Measurements from ENCODE around the gene MIS18A. TPM values are rescaled to one million over a fixed set of nuclear protein-coding genes. Genes with fewer than 3 reads are reported as not detected.
"Not testable (repeated sequence)": the region's sequence is repeated elsewhere in the genome, so short reads cannot be mapped to it uniquely, and the experiment has no call there.

Gene MIS18A
- total RNA-seq, 2 donors from 2014 or later: 3.8 to 4.3 TPM

DNA sequence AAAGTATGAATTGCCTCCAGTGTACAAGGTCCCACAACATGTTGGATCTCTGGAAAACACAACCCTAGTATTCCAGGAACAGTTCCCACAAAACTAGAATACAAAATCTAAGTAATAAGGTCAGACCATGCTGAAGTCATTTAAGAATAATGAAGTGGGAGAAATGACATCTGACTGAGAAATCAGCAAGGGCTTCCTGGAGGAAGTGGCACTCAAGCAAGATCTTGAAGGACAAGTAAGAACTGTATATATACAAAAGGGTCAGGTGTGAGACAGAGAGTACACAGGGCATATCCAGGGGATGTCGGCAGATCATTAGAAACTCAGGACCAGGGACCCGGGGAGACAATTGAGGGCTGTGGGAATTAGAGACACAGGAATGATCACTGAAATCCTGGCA is 18.7 kb downstream of the MIS18A start:
- DNase-seq (ENCODE audit: low spot score): no peak
- intact Hi-C loops (cut with DNase I): no loop called here

DNA sequence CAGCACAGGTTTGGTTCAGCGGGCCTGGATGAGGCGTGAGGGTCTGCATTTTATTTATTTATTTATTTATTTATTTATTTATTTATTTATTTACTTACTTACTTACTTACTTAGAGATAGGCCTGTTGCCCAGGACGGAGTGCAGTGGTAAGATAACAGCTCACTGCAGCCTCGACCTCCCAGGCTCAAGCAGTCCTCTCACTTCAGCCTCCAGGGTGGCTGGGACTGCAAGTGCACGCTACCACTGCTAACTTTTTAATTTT is 20.1 kb downstream of the MIS18A start:
- intact Hi-C loops (cut with DNase I): loop anchor here (5.0 to 10.0 kb wide), 2 partner anchors 391 to 474 kb away; no protein-coding TSS in a partner anchor
- DNase-seq (ENCODE audit: low spot score): not testable (repeated sequence)

DNA sequence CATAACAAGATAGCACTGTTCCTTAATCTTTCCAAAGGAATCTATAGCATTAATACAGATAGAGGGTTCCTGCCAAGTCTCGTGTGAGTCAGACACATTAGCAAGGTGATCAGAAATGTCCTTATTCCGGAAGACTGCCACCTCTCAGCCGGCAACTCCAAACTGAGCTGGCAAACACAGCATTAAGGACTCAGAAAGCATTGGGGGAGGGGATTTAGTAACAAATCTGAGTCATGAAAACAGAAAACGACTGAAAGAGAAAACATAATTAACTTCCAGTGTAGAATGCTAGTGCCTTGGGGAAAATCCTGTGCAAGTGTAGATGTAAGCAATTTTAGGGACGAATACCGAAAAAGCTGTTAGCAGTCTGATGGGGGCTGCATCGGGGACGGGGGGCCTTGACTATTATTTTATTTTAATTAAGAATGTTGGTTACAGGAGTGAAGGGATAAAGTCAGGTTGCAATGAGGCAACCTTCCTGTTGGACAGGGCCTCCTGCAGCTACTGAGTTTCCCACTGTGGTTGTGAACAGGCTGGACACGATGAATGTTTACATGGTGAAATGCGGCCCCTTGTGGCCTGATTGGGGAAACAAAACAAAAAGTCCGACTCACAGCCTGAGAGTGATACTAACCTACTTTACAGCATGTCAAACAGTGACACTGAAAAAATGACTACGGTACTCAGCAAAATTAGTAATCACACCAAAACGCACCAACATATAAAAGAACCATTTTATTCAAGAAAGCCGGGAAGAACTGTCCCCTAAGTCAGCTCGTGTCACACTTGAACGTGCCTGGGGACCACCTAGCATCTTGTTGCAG is 20.7 kb downstream of the MIS18A start:
- intact Hi-C loops (cut with DNase I): loop anchor here (5.0 to 10.0 kb wide), 2 partner anchors 391 to 473 kb away; no protein-coding TSS in a partner anchor

DNA sequence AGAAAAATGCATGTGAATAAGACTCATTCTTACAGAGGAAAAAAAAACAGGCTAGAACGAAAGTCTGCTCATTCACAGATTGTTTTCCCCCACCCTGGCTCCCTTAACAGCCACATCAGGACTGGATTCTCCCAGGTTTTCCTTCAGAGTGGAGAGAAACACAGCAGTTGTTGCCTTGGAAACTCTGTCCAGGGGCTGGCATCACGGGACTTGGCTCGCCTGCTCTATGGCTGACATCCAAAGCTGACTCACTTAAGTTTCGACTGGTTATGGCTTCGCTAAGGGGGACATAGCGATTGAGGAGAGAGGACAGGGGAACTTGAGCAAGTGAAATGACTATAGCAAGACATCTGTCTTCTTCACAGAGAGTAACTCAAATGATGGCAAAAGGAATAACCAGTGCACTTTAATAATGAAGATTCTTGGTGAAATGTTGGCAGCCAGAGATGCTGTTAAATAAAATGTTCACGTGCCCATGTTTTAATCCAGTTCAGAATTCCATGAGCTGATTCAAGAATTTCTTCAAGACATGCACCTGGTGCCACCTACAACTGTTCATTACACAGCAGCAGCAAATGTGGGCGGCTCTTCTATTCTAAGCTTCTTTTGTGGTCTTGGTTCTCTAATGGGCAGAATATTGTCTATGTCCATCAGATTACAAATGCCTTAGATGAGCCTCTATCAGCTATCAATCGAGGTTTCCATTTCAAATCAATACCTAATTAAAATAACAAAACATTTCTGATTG is 21.8 kb downstream of the MIS18A start:
- peak; percentile 92 for DNase-seq (ENCODE audit: low spot score)
- intact Hi-C loops (cut with DNase I): loop anchor here (5.0 to 10.0 kb wide), 2 partner anchors 390 to 472 kb away; no protein-coding TSS in a partner anchor

More for the DNA sequence above, 20.7 kb downstream of the MIS18A start:
- DNase-seq (ENCODE audit: low spot score): no peak

DNA sequence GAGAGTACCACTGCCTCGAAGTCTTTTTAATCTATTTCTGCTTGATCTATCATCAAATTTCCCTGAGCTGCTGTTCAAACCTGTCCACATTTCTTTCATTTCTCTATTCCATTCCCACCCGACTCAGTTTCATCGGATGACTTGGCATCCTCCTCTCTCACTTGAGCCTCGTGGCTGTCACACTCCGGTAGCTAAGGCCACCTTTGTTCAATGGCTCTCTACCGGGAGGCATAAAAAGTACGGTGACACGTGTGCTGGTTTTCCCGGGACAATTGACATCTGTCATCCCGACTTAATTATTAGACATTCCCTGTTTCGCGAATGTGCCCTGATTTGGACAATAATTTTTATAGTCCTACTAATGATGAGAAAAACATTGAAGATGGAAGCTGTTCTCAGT is 22.6 kb downstream of the MIS18A start:
- intact Hi-C loops (cut with DNase I): loop anchor here (5.0 to 10.0 kb wide), 2 partner anchors 389 to 471 kb away; no protein-coding TSS in a partner anchor
- DNase-seq (ENCODE audit: low spot score): no peak

DNA sequence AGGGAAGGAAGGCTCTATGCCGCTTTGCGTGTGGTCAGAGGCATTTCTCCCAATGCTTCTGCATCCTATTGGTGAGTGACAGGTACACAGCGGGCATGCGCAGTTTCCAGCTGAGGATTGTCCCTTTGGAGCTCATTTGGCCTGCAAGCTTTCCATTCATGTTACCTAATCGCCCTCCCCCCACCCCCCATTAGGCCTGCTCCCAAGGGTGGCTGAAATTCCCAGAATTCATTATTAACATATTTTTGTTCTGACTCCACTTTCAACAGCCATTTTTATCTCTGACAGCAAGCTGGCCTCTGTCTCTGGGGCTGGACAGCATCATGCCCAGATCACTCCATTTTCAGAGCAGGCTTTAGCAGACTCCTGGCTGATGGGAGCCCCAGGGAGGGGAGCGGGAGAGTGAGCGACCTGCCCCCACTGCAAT is 25.6 kb downstream of the MIS18A start:
- intact Hi-C loops (cut with DNase I): loop anchor here in 1 of 2 donors (10.0 kb wide), 1 partner anchor 468 kb away; no protein-coding TSS in a partner anchor
- DNase-seq (ENCODE audit: low spot score): no peak

DNA sequence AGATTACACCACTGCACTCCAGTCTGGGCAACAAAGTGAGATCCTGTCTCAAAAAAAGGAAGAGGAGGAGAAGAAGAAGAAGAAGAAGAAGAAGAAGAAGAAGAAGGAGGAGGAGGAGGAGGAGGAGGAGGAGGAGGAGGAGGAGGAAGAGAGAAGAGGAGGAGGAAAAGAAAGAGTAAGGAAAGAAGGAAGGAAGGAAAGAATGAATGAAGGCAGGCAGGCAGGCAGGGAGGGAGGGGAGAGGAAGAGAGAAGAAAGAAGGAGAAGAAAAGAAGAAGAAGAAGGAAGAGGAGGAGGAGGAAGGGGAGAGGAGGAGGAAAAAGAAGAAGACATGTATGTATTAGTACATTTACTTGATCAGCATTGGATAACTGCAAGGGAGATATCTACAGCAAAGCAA is 26.7 kb downstream of the MIS18A start:
- no peak for DNase-seq (ENCODE audit: low spot score)
- intact Hi-C loops (cut with DNase I): loop anchor here in 1 of 2 donors (10.0 kb wide), 1 partner anchor 467 kb away; no protein-coding TSS in a partner anchor

DNA sequence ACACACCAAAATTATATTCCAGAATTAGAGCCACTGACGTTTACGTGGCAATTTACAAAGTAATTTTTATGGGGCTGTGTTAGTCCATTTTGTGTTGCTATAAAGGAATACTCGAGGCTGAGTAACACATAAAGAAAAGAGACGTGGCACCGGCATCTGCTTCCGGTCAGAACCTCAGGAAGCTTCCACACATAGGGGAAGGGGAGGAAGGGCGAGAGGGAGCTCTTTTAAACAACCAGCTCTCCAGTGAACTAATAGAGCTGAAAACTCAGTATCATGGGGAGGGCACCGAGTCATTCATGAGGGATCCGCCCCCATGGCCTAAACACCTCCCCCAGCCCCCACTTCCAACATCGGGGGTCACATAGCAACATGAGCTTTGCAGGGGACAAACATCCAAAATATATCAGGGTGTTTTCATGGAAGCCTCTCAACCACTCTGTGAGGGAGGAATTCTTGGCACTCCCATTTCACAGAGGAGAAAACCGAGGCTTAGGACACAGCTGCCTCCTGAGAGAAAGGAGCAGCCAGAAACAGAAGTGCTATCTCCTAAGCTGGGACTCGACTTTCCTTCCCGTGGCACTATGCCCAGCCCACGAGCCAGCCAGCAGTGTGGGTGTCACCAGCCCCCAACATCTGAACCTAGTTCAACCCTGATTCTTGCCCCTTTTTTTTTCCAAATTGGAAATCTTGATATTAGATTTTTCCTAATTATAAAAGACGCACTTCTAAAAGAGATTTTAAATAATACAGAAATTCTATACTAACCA is 29.2 kb downstream of the MIS18A start:
- no peak for DNase-seq (ENCODE audit: low spot score)
- intact Hi-C loops (cut with DNase I): loop anchor here in 1 of 2 donors (10.0 kb wide), 1 partner anchor 465 kb away; no protein-coding TSS in a partner anchor

DNA sequence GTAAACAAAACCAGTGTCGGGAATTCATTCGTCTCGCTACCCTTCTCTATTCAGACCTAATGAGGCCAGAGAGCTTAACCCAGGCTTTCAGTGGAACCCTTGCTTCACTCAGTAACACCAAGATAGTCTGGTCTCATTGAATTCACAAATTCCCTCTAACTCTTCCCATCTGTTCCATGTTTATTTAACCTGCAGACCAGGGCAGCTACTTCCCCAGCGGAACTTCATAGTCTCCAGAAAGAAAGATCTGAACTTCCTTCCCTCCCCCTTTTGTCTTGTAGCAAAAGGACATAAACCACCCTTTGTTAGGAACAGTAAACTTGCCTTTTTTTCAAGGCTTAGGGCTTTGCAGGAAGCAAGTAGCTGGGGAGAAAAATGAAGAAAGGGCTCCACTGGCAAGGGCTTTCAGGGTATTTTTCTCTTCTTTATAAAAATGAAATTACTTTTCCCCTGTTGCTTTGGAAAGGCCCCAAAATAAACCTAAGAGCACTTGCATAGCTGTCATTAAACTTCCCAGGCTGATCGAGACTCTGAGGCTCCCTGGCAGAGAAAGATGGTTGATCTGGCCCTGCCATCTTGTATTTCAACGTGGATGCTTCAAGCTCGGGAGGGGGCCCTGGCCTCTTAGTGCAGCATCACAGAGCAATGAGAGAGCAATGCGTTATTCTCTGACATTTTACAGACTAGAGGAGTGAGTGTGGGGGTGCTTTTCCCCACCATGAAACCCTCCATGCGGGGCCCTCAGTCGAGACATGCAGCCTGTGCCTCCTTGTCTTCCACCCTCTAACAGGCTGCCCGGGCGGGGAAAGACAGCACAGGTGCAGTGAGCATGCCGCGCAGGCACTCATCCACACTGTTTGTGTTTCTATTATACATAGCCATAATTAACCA is 30.0 kb downstream of the MIS18A start:
- intact Hi-C loops (cut with DNase I): no loop called here

DNA sequence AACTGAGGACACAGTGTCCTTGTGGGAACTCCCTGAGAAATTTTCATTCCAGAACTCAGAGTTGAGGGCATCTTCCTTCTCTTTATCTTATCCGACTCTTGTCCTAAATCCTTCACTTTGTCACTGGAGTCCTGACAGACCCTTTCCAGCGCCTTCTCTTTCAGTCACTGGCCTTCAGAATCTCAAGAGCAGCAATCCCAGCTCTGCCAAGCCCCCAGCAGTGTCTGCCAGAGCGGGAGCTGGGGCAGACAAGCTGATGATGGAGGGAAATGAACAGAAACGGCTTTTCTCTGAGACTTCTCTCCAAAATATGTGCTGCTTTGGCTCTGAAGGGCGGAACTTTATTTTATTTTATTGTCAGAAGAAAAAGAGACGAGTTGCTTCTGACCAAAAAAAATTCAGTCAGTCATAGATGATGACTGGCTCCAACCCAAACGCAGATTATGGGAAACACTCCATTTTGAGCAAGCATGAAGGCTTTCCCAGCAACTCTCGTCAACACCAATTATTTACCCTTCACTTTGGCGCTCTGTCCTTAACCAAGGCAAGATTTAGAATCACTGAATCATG is 32.2 kb downstream of the MIS18A start:
- intact Hi-C loops (cut with DNase I): no loop called here
- no peak for DNase-seq (ENCODE audit: low spot score)

More for the DNA sequence above, 30.0 kb downstream of the MIS18A start:
- DNase-seq (ENCODE audit: low spot score): no peak

DNA sequence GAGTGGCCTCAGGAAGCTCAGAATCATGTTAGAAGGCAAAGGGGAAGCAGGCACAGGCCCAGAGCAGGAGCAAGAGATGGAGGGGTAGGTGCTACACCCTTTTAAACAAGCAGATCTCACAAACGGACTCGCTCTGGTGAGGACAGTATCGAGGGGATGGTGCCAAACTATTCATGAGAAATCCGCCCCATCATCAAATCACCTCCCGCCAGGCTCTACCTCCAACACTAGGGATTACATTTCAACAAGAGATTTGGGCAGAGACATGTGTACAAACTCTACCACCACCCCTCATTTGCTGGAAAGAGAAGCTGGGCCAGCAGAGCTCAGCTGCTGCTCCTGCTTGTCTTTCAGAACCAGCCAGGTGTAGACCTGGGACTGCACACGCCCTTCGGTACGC is 32.9 kb downstream of the MIS18A start:
- intact Hi-C loops (cut with DNase I): no loop called here
- DNase-seq (ENCODE audit: low spot score): no peak

DNA sequence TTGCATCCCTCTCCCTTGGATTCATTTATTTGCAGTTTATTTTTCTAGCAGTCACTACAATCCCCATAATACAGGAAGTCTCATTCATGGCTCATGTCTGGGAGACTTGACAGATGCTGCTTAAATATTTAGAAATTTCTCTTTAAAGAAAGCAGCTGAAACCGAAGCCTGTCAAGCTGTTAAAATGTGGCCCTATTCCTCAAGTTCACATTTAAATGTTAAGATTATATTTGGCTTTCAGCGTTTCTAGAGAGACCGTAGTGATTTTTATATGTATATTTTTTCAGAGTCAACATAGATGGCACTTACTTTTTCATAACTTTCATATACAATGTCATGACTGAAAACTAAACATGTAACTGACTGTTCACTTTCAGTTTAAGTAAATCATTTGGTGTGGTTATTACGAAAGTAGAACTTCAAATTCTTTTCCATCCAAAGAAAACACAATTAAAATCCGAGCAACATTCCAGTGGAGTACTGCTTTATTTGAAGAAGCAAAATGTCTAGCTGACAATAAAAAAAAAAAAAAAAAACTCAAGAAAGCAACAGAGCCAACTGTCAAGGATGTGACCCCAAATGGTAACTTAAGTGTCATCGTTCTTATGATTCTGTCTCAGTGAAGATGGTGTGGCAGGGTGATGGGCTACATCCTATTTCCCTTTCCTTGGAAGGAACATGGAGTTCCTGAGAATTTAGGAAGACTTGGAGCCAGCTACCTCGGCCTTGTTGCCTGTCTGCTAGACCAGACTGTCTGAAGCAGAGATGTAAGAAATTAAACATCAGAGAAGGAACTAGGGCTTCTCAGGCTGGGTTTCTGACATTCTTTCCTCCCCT is 37.8 kb downstream of the MIS18A start:
- no peak for DNase-seq (ENCODE audit: low spot score)
- intact Hi-C loops (cut with DNase I): no loop called here

DNA sequence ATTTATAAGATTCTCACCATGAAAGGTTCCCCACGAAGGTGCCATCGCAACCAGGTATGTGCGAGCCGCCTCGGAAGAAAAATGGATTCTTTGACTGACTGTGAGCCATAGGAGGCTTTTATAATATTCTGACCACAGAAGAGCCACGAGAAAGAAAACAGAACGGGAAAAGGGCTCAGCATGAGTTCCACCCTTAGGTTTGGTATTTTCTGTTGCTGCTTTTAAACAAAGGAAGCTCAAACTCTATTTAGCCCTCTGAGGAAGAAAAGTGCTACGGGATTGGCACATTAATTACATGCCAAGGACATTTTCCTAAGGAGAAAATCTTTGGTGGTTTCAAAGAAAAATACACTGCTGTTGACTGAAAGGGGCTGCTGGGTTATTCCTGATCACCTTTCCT is 39.3 kb downstream of the MIS18A start:
- DNase-seq (ENCODE audit: low spot score): no peak
- intact Hi-C loops (cut with DNase I): no loop called here

DNA sequence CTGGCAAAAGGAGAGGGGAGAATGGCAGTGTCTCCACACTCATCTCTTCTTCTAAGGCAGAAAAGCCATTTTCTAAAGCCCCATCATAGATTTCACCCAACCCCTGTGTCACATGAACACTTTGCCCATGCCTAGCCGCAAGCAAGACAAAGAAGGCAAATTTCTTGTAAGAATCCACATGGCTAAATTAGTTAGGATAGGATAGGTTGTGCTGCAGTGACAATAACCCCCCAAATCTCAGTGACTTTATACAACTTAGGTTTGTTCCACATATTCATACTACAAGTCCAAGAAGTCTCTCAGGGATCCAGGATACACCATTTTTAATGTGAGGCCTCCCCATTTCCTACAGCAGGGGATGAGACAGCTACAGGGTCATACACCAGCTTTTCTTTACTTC is 40.8 kb downstream of the MIS18A start:
- intact Hi-C loops (cut with DNase I): no loop called here
- no peak for DNase-seq (ENCODE audit: low spot score)

DNA sequence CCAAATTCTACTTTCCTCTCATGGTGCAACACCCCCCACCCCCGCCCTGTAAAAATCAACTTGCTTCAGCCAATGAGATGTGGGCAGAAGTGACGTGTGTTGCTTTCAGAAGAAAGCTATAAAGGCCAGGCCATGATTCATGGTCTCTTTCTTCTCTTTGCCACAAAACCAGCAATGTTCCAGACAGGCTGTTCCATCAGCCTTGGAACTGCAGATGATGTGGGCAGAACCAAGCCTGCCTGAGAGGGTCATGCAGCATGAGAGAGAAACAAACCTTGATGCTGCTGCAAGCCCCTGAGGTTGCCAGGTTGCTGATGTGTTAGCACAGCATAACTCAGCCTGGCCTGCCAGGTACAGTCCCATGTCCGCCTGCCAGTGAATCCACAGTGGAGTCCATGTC is 41.8 kb downstream of the MIS18A start:
- intact Hi-C loops (cut with DNase I): no loop called here
- DNase-seq (ENCODE audit: low spot score): no peak

DNA sequence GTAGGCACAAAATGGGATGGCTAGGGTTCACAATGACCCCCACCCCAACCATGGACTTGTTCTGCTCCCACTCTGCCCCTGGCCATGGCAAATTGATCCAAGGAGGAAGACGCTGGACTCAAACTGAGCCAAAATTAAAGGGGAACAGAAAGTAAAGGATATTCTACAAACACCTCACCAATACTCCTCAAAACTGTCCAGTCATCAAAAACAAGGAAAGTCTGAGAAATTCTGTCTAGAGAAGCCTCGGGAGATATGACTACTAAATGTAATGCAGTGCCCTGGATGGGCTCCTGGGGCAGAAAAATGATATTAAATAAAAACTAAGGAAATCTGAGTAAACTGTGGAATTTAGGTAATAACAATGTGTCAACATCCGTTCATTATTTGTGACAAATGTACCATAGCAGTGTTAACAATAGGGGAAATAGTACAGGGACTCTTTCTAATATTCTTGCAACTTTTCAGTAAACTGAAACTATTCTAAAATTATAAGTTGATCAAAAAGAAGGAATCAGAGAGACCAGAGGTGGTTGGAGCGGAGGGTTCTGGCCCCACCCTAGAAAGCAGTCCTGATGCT is 45.0 kb downstream of the MIS18A start:
- no peak for DNase-seq (ENCODE audit: low spot score)
- intact Hi-C loops (cut with DNase I): no loop called here

DNA sequence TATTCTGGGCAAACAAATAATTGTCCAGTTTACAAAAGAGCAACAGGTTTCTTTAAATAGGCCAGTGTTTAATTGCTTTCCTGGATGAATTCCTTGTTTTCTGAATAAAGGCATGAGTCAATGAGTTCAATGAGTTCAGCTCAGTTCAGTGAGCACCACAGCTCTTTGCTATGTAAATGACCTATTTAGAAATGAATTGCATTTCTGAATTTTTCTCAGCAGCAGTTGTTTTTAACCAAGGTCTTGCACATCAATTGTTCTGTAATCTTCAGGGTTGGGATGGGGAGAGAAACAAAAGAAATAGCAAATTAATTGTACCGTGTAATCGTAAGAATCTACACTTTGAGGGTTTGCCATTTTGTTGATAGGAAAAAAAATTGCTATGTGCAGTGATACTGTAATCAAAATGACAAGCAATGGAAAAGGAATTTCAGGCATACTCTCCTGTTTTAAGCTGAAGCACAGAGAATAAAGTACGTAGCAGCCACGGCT is 45.7 kb downstream of the MIS18A start:
- DNase-seq (ENCODE audit: low spot score): no peak
- intact Hi-C loops (cut with DNase I): no loop called here

All from posterior vena cava (tissue), 2 donors.